ENCODE data around the gene LRP1B. TPM values are rescaled to one million over a fixed set of nuclear protein-coding genes. Genes with fewer than 3 reads are reported as not detected.

Gene LRP1B
- total and polyA plus RNA-seq, 2 of the 8 experiments (the other 6 are each of a cell fraction or from before 2014, with no cell fraction given) = 0.03 TPM; not detected in 1

GRCh38 chr2:140657657-140658056, 1473.2 kb downstream of the LRP1B start (continued):
- TF ChIP-seq CHD7 (IDR thresholded peaks at IDR 0.05; ENCODE audit: insufficient replicate concordance, low read length) (no peak), GTF2F1 (IDR thresholded peaks at IDR 0.05; ENCODE audit: borderline replicate concordance, low read depth, low read length) (no peak), ASH2L (IDR thresholded peaks at IDR 0.05; ENCODE audit: low read length) (no peak), ZNF274 (IDR thresholded peaks at IDR 0.05; ENCODE audit: borderline replicate concordance, extremely low read depth, low read length) (no peak), PHF8 (conservative IDR thresholded peaks at IDR 0.05; ENCODE audit: low read depth, low read length) (no peak), SRF (IDR thresholded peaks at IDR 0.05; ENCODE audit: low read depth, low read length) (no peak), KDM4A (IDR thresholded peaks at IDR 0.05; ENCODE audit: low read depth, low read length, severe bottlenecking) (no peak), POU5F1 (IDR thresholded peaks at IDR 0.05; ENCODE audit: low read depth, low read length) (no peak), TAF1 (IDR thresholded peaks at IDR 0.05; ENCODE audit: low read depth, low read length) (no peak), SUZ12 (IDR thresholded peaks at IDR 0.05; ENCODE audit: low read length) (no peak), CTBP2 (IDR thresholded peaks at IDR 0.05; ENCODE audit: borderline replicate concordance, insufficient read depth, insufficient read length, low read length) (no peak), SIX5 (IDR thresholded peaks at IDR 0.05; ENCODE audit: low read depth, low read length) (no peak), BACH1 (IDR thresholded peaks at IDR 0.05; ENCODE audit: low read length) (no peak)

Measured in H1 (cell line).